Activated CD8-positive, alpha-beta memory T cell treated with anti-CD3 and anti-CD28 coated beads, Interleukin-2, amount 50 U/mL, for 1 hour (primary cell): ENCODE results near the gene TLCD3B.
A peak's percentile ranks its signal among the peaks of the same experiment; 100 is the strongest.
"Not testable (repeated sequence)": the region's sequence is repeated elsewhere in the genome, so short reads cannot be mapped to it uniquely, and the experiment has no call there.

Source experiments
- DNase-seq: peaks from one replicate; pipeline ENCODE4 v3.0.0-alpha.2; 2020; ENCODE audit errors: extremely low read depth

Gene TLCD3B

GRCh38 chr16:30060836-30061554 is 29.9 kb upstream of the TLCD3B start:
- DNase-seq = no peak

- DNase-seq = no peak
These were observed 29.3 kb upstream of the TLCD3B start for GRCh38 chr16:30060346-30060745.

GRCh38 chr16:30054959-30055553 is 24.0 kb upstream of the TLCD3B start:
- DNase-seq = no peak

GRCh38 chr16:30054451-30054850 is 23.4 kb upstream of the TLCD3B start:
- no peak for DNase-seq

DNA sequence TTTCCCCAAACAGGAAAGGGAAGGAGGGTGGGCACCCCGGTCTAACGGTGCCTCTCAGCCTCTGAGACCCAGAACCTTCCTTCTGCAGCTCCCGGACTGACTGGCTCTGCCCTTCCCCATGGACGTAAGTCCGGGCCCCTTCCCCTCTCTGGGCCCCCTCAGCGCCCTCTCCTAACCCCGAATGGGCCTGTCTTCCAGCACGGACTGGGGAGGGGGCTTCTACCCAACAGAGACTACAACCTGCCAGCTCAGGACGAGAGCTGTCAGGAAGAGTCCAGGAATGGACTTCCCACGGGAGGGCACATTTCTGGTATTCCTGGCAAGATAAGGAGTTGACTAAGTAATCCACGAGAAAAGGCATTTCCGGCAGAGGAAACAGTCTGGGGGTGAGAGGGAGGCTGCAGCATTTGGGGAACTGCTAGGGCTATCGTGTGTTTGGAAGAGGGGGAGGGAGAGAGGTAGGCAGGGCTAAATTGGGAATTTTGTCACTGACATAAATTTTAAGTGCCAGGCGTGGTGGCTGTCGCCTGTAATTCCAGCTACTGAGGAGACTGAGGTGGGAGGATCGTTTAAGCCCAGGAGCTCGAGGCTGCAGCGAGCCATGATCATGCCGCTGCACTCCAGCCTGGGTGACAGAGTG is 22.4 kb upstream of the TLCD3B start:
- no peak for DNase-seq

GRCh38 chr16:30052671-30053372 is 21.8 kb upstream of the TLCD3B start:
- peak; percentile 71 for DNase-seq

DNA sequence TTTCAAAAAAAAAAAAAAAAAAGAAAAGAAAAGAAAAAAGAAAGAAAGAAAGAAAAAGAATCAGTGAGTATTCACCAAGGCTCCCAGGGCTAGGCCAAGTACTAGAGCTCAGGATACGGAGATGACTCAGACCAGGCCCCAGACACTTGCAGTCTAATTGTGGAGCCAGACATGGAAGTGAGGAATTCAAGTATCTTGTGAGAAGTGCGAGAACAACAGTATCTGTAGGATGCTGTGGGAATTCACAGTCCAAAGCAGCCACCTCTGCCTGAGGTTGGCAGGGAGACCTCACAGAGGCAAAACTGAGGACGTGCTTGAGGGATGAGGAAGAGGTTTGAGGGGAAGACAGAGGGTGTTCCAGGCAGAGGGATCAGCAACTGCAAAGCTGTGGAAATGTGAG is 20.4 kb upstream of the TLCD3B start:
- DNase-seq = no peak

GRCh38 chr16:30049871-30050270 is 18.8 kb upstream of the TLCD3B start:
- DNase-seq = no peak

DNA sequence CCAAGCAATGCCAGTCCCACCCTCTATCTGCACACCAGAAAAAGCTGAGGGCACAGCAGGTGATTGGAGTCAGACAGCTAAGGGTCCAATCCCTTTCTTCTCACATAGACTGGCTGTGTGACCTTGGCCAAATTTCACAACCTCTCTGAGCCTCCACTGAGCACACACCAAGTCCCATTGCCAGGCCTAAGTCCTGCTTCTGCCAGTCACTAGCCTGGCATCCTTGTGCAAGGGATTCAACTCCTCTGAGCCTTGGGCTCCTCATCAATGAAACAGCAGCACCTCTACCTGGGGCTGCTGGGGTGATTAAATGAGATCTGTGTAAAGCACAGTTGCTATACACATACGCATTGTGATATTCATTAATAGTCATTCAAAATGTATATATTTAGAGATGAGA is 15.5 kb upstream of the TLCD3B start:
- DNase-seq = no peak

DNA sequence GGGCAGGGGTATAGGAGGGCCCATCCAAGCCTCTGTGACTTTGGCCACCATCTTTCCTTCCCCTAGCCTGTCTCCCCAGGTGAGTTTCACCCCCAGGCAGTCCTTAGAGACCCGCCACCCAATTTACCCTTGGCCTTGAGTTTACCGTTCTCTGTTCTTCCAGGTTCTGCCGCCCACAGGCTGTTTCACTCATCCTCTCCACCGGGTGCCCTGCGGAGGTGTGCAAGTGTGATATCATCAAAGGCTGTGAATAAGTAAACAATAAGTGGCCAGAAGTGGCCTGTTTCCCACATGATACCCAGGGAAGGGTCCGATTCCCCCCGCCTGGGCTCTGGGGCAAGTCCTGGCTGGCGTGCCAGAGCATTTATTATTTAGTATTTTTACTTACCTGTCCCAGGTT is 15.1 kb upstream of the TLCD3B start:
- no peak for DNase-seq

GRCh38 chr16:30041841-30042240 is 10.8 kb upstream of the TLCD3B start:
- no peak for DNase-seq

DNA sequence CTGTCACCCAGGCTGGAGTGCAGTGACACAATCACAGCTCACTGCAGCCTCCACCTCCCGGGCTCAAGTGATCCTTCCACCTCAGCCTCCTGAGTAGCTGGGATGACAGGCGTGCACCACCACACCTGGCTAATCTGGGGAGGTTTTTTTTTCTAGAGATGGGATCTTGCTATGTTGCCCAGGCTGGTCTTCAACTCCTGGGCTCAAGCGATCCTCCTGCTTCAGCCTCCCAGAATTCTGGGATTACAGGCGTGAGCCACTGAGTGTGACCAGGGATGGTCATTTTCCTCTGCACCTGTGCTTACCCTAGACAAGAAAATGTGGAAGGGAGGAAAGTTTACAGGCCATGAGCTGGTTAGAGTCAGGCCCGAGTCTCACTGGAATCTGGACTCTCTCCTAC is 9.6 kb upstream of the TLCD3B start:
- DNase-seq = not testable (repeated sequence)

DNA sequence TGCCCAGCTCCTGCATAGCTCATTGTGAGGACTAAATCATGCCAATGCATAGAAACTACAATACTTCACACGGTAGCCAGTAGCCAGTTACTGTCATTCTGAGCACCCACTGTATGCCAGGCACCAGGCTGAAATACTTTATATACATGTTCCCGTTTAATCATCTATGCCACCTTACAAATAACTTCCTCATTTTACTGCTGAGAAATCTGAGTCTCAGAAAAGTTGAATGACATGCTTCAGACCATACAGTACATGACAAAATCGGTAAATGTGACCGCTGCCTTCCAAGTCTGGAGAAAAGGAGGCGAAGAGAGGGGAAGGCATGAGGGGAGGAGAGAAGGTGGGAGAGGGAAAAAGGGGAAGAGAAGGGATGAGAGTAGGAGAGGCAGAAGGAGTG is 9.2 kb upstream of the TLCD3B start:
- DNase-seq = no peak

DNA sequence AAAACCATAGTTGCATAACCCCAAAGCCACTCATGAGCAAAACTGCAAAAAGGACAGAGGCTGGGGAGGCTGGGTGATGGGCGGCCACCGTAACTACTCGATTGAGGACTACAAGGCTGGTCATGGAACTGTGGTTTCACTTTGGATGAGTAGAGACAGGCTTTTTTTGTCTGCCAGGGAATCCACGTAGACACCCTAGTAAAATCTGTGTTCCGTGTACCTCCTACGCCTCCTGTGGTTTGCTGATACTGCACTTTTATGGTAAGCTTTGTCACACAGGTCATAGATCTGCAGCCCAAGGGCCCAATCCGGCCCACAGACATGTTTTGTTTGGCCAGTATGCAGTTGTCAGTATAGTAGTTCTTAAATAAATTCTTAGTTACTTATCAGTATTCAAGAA is 2.2 kb upstream of the TLCD3B start:
- no peak for DNase-seq

GRCh38 chr16:30032083-30032819 is 1.2 kb upstream of the TLCD3B start:
- DNase-seq = no peak

DNA sequence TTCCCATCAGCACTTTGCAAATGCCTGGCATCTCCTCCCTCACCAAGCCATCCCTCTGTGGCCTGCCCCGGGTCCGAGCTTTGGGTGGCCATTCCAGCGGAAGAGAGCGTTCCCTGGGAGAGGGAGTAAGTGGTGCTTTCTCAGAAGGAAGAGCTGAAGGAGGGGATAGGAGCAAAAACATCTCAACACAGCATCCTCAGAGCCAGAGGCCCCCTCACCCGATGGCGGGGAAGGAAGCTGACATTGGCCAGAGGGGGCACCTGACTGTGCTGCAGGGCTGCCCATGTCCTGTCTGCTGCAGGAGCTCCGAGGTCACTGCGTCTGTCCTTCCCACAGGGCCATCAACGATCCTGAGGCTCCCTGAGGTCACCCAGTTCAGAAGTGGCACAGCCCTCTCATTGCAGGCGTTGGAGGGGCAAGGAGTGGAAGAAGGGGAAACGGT is 427 bp upstream of the TLCD3B start:
- DNase-seq = no peak

GRCh38 chr16:30030011-30030685 is 923 bp downstream of the TLCD3B start:
- DNase-seq = no peak

GRCh38 chr16:30028438-30029076 is 2.5 kb downstream of the TLCD3B start:
- DNase-seq = no peak

GRCh38 chr16:30027588-30028437 is 3.3 kb downstream of the TLCD3B start:
- DNase-seq = no peak

GRCh38 chr16:30026449-30026848 is 4.6 kb downstream of the TLCD3B start:
- DNase-seq = no peak
